HCT116 (cell line): ENCODE results near the gene KRTAP10-11. TPM values are rescaled to one million over a fixed set of nuclear protein-coding genes. Genes with fewer than 3 reads are reported as not detected.

ENCODE experiments used
- ATAC-seq: fragments of 200-7000 bp; cut with Tn5 transposase; 2 replicates; pipeline ENCODE4 v1.9.1; 2020; ENCODE audit warnings: mild to moderate bottlenecking, moderate library complexity
- BruUV-seq: library from RNA; stranded (reverse); fragments of 400-500 nt; replicated peaks from 2 replicates; lab custom pipeline; 2021; lab: Mats Ljungman, UMichigan
- CTCF ChIA-PET: fragments of 300-600 bp; sonication (Branson Sonifier 250); formaldehyde crosslinking; loops from one replicate; lab custom pipeline; 2021; ENCODE audit warnings: antibody characterized with exemption; lab: Charles Lee
- POLR2A ChIA-PET: fragments of 300-600, 350-600 bp; sonication (Branson Sonifier 250); formaldehyde crosslinking; loops from one replicate; lab custom pipeline; 2021; ENCODE audit warnings: antibody characterized with exemption; lab: Charles Lee
- RAD21 ChIA-PET, 2 experiments: fragments of 300-600 bp; sonication (Branson Sonifier 250); formaldehyde crosslinking; loops; one replicate each; lab custom pipeline; 2023; ENCODE audit warnings: low total read pairs in 2 of 2; ENCODE audit not compliant: uncharacterized antibody in 2 of 2, unreplicated experiment in 2 of 2, low non-redundant PET in 1 of 2; lab: Charles Lee
- DNase-seq: peaks from one replicate; pipeline ENCODE4 v3.0.0-alpha.2; 2010; ENCODE audit warnings: low read depth, low spot score
- H2AFZ ChIP-seq: fragments of 200-600 bp; shearing (Covaris generic), sonication (generic); 2 replicates; pipeline ENCODE4 v1.6.1; 2017; ENCODE audit warnings: low read depth, mixed run types, mixed read lengths, antibody characterized with exemption, low read length; ENCODE audit not compliant: poor library complexity, severe bottlenecking
- H3K27ac ChIP-seq: 2 replicates; pipeline ENCODE4 v1.5.1; 2012; ENCODE audit warnings: low read depth, low read length
- H3K27me3 ChIP-seq: fragments of 200-600 bp; sonication (generic); 2 replicates; pipeline ENCODE4 v1.6.1; 2016; ENCODE audit warnings: mixed run types, low read length, mixed read lengths; ENCODE audit not compliant: insufficient read depth
- H3K36me3 ChIP-seq, 2 experiments: fragments of 200-500 bp in 1 of 2; fragments of 200-600 bp in 1 of 2; sonication (Bioruptor generic) in 1 of 2; sonication (generic) in 1 of 2; 2 replicates each; pipeline versions ENCODE4 v1.5.1 to v1.6.1; 2014 to 2016; ENCODE audit warnings: low read length in 2 of 2, inconsistent platforms in 1 of 2, mixed read lengths in 1 of 2, mixed run types in 1 of 2; ENCODE audit not compliant: insufficient read depth in 2 of 2, control insufficient read depth in 1 of 2
- H3K4me1 ChIP-seq, 2 experiments: fragments of 200-600 bp in 1 of 2; sonication (generic) in 1 of 2; 2 replicates each; pipeline versions ENCODE4 v1.5.1 to v1.6.1; 2012 to 2017; ENCODE audit warnings: low read length in 2 of 2, inconsistent platforms in 1 of 2, mild to moderate bottlenecking in 1 of 2, mixed read lengths in 1 of 2, mixed run types in 1 of 2, moderate library complexity in 1 of 2; ENCODE audit not compliant: insufficient read depth in 2 of 2, control insufficient read depth in 1 of 2
- H3K4me2 ChIP-seq: fragments of 200-600 bp; sonication (generic); 2 replicates; pipeline ENCODE4 v1.6.1; 2017; ENCODE audit warnings: mixed run types, low read length, mixed read lengths
- H3K4me3 ChIP-seq, 2 experiments: fragments of 200-600 bp in 1 of 2; sonication (generic) in 1 of 2; replicated peaks in 1 of 2; 2 replicates each; pipeline ENCODE4 v1.5.1; 2011 to 2016; ENCODE audit warnings: low read length in 2 of 2, control low read depth in 1 of 2, low read depth in 1 of 2, mild to moderate bottlenecking in 1 of 2, mixed read lengths in 1 of 2, mixed run types in 1 of 2
- H3K79me2 ChIP-seq: fragments of 200-600 bp; sonication (generic); 2 replicates; pipeline ENCODE4 v1.6.1; 2017; ENCODE audit warnings: mild to moderate bottlenecking, mixed run types, low read length, moderate library complexity, mixed read lengths; ENCODE audit not compliant: insufficient read depth
- H3K9ac ChIP-seq: fragments of 200-600 bp; sonication (generic); 2 replicates; pipeline ENCODE4 v1.6.1; 2016; ENCODE audit warnings: low read length, mixed read lengths
- H3K9me2 ChIP-seq: fragments of 200-600 bp; sonication (generic), shearing (Covaris generic); 2 replicates; pipeline ENCODE4 v1.6.1; 2017; ENCODE audit warnings: mixed run types, mild to moderate bottlenecking, moderate library complexity; ENCODE audit not compliant: insufficient read depth
- H3K9me3 ChIP-seq, 2 experiments: fragments of 200-500 bp in 1 of 2; fragments of 200-600 bp in 1 of 2; sonication (Bioruptor generic) in 1 of 2; sonication (generic) in 1 of 2; 2 replicates each; pipeline ENCODE4 v1.6.1; 2014 to 2017; ENCODE audit warnings: low read length in 2 of 2, mixed read lengths in 2 of 2, inconsistent platforms in 1 of 2, low read depth in 1 of 2, mild to moderate bottlenecking in 1 of 2, mixed run types in 1 of 2, moderate library complexity in 1 of 2; ENCODE audit not compliant: control insufficient read depth in 1 of 2, insufficient read depth in 1 of 2
- H4K20me1 ChIP-seq: fragments of 200-600 bp; sonication (generic), shearing (Covaris generic); 2 replicates; pipeline ENCODE4 v1.6.1; 2017; ENCODE audit warnings: mixed run types, mild to moderate bottlenecking, moderate library complexity; ENCODE audit not compliant: insufficient read depth
- ATF3 ChIP-seq: IDR thresholded peaks from 2 replicates; pipeline ENCODE4 v1.6.1; 2012
- CBX3 ChIP-seq: IDR thresholded peaks from 2 replicates; pipeline ENCODE4 v1.6.1; 2012; ENCODE audit warnings: low read depth
- CEBPB ChIP-seq: IDR thresholded peaks from 2 replicates; pipeline ENCODE4 v1.6.1; 2012; ENCODE audit warnings: low read depth
- CTCF ChIP-seq, 3 experiments: fragments of 200-600 bp in 1 of 3; sonication (generic) in 1 of 3; IDR thresholded peaks in 2 of 3; conservative IDR thresholded peaks in 1 of 3; 2 replicates each; pipeline ENCODE4 v1.5.1; 2012 to 2017; ENCODE audit warnings: low read depth in 2 of 3, low read length in 2 of 3, antibody characterized with exemption in 1 of 3, borderline replicate concordance in 1 of 3, control low read depth in 1 of 3, mild to moderate bottlenecking in 1 of 3, mixed read lengths in 1 of 3, mixed run types in 1 of 3, moderate library complexity in 1 of 3; ENCODE audit not compliant: insufficient read depth in 1 of 3
- EGR1 ChIP-seq: IDR thresholded peaks from 2 replicates; pipeline ENCODE4 v1.6.1; 2012; ENCODE audit warnings: low read depth
- ELF1 ChIP-seq: IDR thresholded peaks from 2 replicates; pipeline ENCODE4 v1.6.1; 2012; ENCODE audit warnings: low read depth, borderline replicate concordance
- EZH2 ChIP-seq: fragments of 200-600 bp; sonication (generic); IDR thresholded peaks from 2 replicates; pipeline ENCODE4 v1.6.1; 2017; ENCODE audit warnings: antibody characterized with exemption, mixed run types
- FOSL1 ChIP-seq: IDR thresholded peaks from 2 replicates; pipeline ENCODE4 v1.6.1; 2012; ENCODE audit warnings: low read depth
- JUND ChIP-seq: IDR thresholded peaks from 2 replicates; pipeline ENCODE4 v1.6.1; 2012
- MAX ChIP-seq: IDR thresholded peaks from 2 replicates; pipeline ENCODE4 v1.6.1; 2012
- POLR2A ChIP-seq: IDR thresholded peaks from 2 replicates; pipeline ENCODE4 v1.7.0; 2011; ENCODE audit warnings: borderline replicate concordance; ENCODE audit not compliant: insufficient read depth, insufficient read length; ENCODE audit errors: extremely low read depth
- RAD21 ChIP-seq: IDR thresholded peaks from 2 replicates; pipeline ENCODE4 v1.6.1; 2012; ENCODE audit warnings: low read depth, mild to moderate bottlenecking
- REST ChIP-seq: IDR thresholded peaks from 2 replicates; pipeline ENCODE4 v1.6.1; 2012; ENCODE audit warnings: low read depth
- SIN3A ChIP-seq: IDR thresholded peaks from 2 replicates; pipeline ENCODE4 v1.6.1; 2012; ENCODE audit warnings: low read depth
- SP1 ChIP-seq: IDR thresholded peaks from 2 replicates; pipeline ENCODE4 v1.6.1; 2012; ENCODE audit warnings: low read depth
- SRF ChIP-seq: IDR thresholded peaks from 2 replicates; pipeline ENCODE4 v1.6.1; 2012; ENCODE audit warnings: low read depth
- TCF7L2 ChIP-seq: IDR thresholded peaks from 2 replicates; pipeline ENCODE4 v1.7.0; 2011; ENCODE audit warnings: borderline replicate concordance, inconsistent platforms; ENCODE audit not compliant: insufficient read depth, insufficient read length; ENCODE audit errors: extremely low read depth
- YY1 ChIP-seq: IDR thresholded peaks from 2 replicates; pipeline ENCODE4 v1.6.1; 2011; ENCODE audit warnings: low read length, low read depth, moderate library complexity, mild to moderate bottlenecking; ENCODE audit not compliant: insufficient replicate concordance; ENCODE audit errors: extremely low read depth
- ZFX ChIP-seq: fragments of 450-650 bp; IDR thresholded peaks from 2 replicates; pipeline ENCODE4 v1.6.1; 2017
- ZNF274 ChIP-seq: fragments of 200-500 bp; sonication (Bioruptor generic); IDR thresholded peaks from 2 replicates; pipeline ENCODE4 v1.6.1; 2014; ENCODE audit warnings: mild to moderate bottlenecking, low read depth, low read length, inconsistent platforms
- intact Hi-C: fragments of 100-400 bp; cut with micrococcal nuclease; formaldehyde crosslinking; loops from 2 replicates; pipeline ENCODE4 v1.10.0; 2022
- total RNA-seq: library from RNA; stranded (reverse); gene quantifications from one replicate; pipeline ENCODE4 v1.2.1, GENCODE V29; 2021; ENCODE audit not compliant: unreplicated experiment

KRTAP10-11 gene
- total RNA-seq, 1 experiment from 2014 or later = not detected

GRCh38 chr21:44614161-44614631, 32.0 kb upstream of the KRTAP10-11 start (continued):
- TF ChIP-seq EGR1 = no peak
- TF ChIP-seq ZNF274 = no peak
- TF ChIP-seq MAX = no peak
- TF ChIP-seq SRF = no peak
- TF ChIP-seq, all 23 proteins: peak for 0

GRCh38 chr21:44614961-44615391, 31.2 kb upstream of the KRTAP10-11 start:
- H3K4me3 ChIP-seq = no peak overlapping the region
- no peaks in the 10 kb centered on the region for H4K20me1 ChIP-seq
- no peak overlapping the region for H2AFZ ChIP-seq
- H3K9me3 ChIP-seq = peaks cover 1 to 9% of the 10 kb centered on the region in 2 experiments; a peak in 3 of 4 replicates
- no peaks in the 10 kb centered on the region for H3K27me3 ChIP-seq
- no peaks in the 10 kb centered on the region for H3K9me2 ChIP-seq
- H3K9ac ChIP-seq = no peak overlapping the region
- H3K36me3 ChIP-seq = no peaks in the 10 kb centered on the region
- H3K4me1 ChIP-seq = no peaks in the 10 kb centered on the region
- no peak overlapping the region for H3K27ac ChIP-seq
- no peak overlapping the region for H3K4me2 ChIP-seq
- ATAC-seq = no peak
- CTCF ChIA-PET = interaction anchor here (0.7 kb wide), 1 partner anchor 186 kb away, joined by 3 read pairs; the partner anchor contains the start of gene UBE2G2
- RAD21 ChIA-PET = no interaction called here
- no TSS peak for BruUV-seq
- intact Hi-C loops = no loop called here
- POLR2A ChIA-PET = no interaction called here
- TF ChIP-seq MAX = no peak
- no peak for TF ChIP-seq TCF7L2
- no peak for TF ChIP-seq YY1
- no peak for TF ChIP-seq ATF3
- no peak for TF ChIP-seq POLR2A
- TF ChIP-seq EZH2 = no peak
- no peak for TF ChIP-seq SIN3A
- TF ChIP-seq CBX3 = no peak
- no peak for TF ChIP-seq CEBPB
- TF ChIP-seq ZFX = no peak
- TF ChIP-seq ZNF274 = no peak
- TF ChIP-seq EGR1 = no peak
- no peak for TF ChIP-seq JUND
- no peak for TF ChIP-seq SP1
- no peak for TF ChIP-seq ELF1
- TF ChIP-seq SRF = no peak
- no peak for TF ChIP-seq FOSL1
- TF ChIP-seq RAD21 = no peak
- no peak for TF ChIP-seq CTCF (IDR thresholded peaks at IDR 0.05 in 2 of 3, conservative IDR thresholded peaks at IDR 0.05 in 1 of 3; ENCODE audit: borderline replicate concordance in 1 of 3, insufficient read depth in 1 of 3, low read depth in 2 of 3, low read length in 2 of 3)
- TF ChIP-seq REST = no peak
- TF ChIP-seq, all 23 proteins: peak for 0
- DNase-seq = no peak
- no peaks in the 10 kb centered on the region for H3K79me2 ChIP-seq
